Hematopoietic multipotent progenitor cell treated with erythropoietin and hydrocortisone succinate and interleukin-3 and kit ligand, for 15 days (in vitro differentiated cells): ENCODE measurements around the gene FKBP2.

Experiments
- DNase-seq: peaks from one replicate; pipeline ENCODE4 v3.0.0-alpha.2; 2015; ENCODE audit warnings: low spot score

Gene FKBP2

DNA sequence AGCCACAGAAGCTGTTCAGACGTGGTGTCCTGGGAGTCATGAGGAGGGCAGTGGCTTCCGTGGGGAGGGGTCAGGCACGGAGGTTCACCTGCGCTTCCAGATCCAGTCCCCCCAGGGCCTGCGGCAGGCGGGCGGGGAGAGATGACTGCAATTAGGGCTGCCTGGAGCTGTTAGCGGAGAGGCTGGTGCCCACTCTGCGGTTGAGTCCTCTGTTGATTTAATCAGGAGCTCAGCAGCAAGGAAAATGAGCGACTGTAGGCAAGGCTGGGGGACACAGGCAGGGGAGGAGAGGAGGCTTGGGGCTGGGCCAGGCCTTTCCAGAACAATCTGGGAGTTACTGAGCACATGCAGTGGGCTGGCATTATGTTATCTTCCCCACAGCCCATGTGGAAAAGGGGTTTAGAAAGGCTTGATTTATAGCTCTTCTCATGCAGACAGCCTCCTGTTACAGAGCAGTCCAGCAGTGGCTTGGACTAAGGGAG lies 23.5 kb downstream of the FKBP2 start:
- no peak for DNase-seq

DNA sequence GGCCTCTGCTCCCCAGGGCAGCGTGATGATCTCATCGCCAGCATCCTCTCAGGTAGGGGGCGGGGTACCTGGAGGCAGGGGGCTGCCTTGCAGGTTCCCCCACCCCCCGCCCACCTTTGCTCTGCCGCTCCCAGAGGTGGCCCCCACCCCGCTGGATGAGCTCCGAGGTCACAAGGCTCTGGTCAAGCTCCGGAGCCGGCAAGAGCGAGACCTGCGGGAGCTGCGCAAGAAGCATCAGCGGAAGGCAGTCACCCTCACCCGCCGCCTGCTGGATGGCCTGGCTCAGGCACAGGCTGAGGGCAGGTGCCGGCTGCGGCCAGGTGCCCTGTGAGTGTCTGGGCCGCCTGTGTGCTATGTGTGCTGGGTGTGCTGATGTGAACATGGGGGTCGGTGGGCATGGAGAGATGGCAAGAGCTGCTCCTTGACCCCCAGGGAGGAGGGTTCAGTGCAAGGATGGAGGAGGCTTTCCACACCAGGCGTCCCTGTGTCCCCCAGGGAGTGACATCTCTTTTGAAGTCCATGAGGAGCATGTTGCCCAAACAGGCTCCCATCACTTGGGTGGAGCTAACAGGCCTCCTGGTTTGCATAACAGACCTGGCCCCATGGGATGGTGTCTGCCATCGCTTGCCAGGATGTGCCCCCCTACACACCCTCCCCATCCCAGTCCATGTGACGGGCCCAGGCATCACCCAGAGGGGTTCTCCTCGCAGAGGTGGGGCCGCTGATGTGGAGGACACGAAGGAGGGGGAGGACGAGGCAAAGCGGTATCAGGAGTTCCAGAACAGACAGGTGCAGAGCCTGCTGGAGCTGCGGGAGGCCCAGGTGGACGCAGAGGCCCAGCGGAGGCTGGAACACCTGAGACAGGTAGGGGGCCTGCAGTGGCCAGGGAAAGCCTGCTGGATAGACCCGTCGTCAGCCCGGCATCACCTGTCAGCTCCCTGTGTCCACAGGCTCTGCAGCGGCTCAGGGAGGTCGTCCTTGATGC lies 24.6 kb downstream of the FKBP2 start:
- DNase-seq, result no peak

DNA sequence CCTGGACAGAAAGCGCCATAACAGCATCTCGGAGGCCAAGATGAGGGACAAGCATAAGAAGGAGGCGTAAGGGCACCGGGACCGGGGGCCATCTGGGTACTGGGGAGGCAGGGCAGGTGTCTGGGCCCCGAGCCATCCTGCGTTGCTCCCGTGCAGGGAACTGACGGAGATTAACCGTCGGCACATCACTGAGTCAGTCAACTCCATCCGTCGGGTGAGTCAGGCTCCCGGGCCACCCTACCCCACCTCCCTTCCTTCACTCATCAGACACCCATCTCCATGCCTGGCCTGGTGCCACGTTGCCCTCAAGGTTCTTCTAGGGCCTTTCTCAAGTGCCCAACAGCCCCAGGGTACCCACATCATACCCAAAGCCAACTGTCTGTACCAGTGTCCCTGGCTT lies 25.4 kb downstream of the FKBP2 start:
- DNase-seq, result no peak

DNA sequence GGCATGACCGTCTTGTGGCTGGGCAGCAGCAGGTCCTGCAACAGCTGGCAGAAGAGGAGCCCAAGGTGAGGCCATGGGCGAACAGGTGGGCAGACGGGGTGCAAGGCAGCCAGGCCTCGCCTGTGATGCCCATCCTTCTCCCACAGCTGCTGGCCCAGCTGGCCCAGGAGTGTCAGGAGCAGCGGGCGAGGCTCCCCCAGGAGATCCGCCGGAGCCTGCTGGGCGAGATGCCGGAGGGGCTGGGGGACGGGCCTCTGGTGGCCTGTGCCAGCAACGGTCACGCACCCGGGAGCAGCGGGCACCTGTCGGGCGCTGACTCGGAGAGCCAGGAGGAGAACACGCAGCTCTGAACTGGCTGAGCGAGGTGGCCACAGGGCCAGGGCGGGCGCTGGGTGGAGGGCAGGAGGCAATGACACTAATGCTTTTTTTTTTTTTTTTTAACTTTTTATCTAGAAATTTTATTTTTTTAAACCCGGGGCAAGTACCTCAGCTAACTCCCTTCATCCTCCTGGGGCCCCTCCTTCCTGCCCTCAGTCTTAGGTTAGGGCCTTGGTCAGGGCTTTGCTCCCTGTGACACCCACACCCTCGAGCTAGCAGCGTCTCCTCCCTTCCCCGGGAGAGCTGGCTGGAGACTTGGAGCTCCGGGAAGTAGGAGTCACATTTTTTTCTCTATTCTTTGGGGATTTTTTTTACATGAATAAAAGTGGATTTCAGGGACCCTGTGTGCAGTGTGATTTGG lies 26.5 kb downstream of the FKBP2 start:
- DNase-seq, result no peak

DNA sequence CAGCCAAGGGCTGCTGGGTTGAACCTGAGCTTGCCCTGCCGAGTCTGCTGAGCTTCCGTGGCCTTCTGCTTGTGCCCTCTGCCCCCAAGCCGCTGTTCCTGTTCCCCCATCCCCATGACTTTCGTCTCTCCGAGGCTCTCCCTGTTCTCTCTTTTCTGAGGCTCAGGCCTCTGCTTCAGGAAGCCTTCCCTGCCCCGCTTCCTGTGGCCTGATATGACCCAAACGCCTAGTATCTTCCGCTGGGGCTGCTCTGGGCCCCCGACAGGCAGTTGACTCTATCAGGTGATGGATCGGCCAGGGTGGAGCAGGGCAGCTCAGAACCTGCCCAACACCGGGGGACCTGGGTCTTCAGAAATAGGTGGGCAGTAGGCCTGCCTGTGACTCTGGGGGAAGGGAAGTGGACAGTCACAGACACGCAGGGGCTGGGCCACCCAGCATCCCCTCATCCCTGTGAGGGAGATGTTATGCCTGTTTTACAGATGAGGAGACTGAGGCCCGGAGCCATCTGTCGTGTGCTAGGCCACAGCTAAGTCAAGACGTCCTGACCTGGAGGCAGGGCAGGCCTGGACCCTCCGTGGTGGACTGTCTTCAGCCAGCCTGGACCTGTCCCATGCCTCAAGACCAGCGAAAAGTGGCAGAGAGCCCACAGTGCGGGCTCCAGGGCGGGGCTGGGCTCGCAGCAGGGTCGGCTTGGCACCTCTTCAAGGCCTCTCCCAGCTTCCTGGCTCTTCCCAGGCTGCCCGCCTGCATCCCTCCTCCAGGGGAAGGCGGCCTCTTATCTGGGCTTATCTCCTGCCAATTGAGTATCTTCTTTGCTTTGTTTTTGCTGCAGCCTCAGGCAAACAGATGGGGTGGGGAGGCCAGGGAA lies 27.4 kb downstream of the FKBP2 start:
- DNase-seq, result no peak

DNA sequence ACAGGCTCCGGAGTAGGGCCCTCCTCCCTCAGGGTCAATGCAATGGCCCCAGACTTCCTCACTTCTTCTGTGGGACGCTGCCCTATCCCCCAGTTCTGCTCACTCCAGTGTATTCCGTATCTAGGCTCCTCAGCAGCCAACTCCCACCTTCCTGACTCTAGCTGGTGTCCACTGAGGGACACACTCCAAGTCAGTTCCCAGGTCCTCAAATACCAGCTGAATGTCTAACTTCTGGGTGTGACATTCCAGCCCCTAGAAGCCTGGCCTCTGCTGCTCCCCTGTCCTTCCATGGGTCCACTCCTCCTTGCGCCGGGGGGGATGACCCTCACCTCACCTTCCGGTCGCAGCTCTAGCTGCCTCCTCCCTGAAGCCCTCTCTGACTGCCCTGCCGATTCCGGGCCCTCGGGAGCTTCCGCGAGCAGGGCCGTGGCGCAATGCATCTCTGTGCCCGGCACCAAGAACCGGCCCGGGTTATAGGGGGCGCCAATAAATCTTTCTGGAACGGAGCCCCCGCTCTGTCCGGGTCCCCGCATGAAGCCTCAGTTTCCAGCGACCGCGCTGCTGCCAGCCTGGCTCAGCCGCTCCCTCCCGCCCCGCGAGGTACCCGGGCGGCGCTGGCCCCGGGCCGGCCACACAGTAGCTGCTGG lies 28.1 kb downstream of the FKBP2 start:
- peak; percentile 29 for DNase-seq

DNA sequence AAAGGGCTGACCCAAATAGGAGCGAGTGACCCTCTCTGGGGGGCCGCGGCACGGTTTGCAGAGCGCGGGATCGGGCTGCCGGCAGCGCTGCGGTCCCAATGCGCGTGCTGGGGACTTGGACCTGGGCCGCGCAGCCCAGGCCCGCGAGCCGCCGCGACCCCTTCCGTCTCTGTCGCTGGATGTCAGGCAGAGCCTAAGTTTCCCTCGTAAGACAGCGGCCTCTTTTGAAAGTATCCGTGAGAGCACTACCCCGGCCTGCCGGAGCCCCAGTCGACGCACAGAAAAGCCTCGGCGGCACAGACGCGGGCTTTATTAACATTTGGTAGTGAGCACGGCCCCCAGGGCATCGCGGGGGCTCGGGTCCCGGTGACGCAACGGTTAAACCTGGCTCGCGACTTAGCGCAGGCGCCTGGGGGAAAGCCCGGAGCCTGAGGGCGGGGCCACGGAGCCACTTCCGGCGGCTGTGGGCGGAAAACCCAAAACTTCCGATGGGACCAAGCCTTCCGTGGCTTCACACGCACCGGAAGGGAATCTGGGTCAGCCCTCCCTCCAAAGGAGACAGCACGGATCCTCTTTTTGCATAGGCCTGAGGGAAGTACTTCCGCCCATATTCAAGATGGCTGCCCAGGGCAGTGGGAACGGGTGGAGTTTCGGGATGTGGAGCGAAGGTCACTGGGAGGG lies 28.8 kb downstream of the FKBP2 start:
- peak; percentile 98 for DNase-seq

DNA sequence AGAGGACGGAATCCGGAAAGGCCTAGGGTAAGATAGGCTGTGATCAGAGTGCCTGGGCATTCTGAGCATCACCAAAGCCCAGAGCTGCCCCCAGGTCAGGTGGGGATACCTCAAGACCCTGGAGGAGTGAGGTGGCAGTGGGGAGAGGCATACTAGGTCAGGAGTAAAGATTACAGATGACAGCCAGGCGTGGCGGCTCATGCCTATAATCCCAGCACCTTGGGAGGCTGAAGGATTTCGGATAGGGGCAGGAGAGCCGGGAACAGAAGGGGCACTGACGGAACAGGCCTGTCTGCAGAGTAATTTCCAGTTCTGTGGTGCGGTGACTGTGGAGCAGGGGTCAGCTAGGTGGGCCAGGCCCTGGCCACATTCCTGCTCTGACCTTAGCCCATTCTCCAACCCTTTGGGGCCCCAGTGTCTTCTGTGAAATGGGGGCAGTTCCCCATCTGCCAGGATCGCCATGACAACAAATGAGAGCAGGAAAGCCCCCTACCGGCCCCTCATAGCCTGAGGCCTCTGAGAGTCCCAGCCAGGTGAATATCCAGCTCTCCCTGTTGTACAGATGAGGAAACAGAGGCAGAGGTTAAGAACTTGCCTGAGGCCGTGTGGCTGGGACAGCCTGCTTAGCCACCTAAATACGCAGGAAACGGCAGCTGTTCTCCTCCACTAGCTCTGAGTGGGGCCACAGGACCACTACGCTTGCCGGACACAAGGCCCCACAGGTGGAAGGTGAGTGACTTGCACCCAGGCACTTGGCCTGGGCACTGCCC lies 34.3 kb downstream of the FKBP2 start:
- no peak for DNase-seq

DNA sequence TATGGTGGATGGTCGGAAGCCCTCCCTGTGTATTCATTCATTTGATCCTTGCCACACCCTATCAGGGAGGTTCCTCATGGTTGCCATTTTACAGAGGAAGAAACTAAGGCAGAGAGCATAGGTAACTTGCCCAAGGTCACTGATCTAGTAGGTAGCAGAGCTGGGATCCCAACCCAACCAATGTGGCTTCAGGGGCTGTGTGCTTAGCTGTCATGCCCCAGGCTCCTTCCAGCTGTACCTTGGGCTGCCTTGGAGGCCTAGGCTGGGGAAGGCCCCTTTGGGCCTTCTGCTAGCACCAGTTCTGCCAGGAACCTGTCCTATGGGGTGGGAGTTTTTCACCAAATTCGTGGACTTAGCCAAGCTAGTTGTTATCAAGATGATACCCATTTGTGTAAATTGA lies 34.9 kb downstream of the FKBP2 start:
- no peak for DNase-seq

DNA sequence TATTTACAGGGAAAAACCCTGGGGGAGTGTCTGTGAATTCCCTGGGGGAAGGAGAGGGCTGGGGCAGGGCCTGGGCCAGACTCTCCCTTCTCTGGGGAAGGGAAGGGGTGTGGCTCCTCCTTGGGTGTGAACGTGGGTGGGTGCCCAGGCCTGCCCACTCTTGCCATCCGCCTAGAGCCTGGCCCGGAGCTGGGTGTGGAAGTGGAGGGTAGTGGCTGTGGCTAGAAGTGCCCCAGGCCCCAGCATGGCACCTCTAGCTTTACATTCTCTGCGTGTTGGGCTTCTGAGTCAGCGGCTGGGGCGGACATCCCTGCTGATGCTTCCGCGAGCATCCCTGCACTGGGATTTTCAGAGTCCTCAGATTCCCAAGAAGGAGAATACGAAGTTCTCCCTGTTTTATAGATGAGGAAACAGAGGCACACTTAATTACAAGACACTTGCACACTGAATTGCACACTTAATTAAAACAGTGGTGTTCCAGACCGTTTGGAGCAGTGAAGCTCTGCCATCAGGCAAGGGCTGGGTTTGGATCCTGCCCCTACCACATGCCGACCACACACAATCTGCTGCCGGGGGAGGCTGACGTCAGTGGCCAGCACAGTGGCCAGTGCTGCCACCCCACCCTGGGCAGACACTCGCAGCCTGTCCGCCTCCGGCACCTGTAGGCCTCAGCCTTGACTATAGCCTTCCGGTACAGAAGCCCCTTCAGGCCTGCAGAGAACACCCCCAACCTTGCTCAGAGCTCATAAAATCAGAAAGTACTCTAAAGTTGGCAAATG lies 35.9 kb downstream of the FKBP2 start:
- DNase-seq, result peak; percentile 78

DNA sequence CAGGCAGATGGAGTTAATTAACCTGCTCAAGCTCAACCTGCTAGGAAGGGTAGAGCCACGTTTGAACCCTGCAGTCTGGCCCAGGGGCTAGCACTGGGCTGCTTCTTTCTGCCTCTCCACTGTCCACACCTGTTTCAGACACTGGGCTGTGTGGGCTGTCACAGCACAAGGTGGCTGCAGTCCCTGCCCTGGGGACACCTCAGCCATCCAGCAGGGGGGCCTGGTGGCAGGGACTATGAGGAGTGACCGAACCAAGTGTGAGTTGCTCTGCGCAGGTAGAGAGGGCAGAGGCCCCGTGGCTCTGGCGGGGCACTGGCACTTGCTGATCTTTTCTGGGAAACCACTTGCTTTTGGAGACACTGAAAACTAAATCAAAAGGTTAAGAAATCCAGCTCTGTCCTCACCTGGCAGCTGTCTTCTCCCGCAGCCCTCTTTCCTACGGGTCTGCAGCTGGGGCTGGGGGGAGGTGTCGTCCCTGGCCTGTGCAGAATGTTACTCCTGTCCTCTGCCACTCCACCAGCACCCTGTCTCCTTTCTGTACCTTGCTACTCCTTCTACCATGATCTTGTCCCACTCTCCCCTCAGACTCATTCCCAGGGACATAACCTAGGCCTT lies 37.8 kb downstream of the FKBP2 start:
- DNase-seq, result no peak

DNA sequence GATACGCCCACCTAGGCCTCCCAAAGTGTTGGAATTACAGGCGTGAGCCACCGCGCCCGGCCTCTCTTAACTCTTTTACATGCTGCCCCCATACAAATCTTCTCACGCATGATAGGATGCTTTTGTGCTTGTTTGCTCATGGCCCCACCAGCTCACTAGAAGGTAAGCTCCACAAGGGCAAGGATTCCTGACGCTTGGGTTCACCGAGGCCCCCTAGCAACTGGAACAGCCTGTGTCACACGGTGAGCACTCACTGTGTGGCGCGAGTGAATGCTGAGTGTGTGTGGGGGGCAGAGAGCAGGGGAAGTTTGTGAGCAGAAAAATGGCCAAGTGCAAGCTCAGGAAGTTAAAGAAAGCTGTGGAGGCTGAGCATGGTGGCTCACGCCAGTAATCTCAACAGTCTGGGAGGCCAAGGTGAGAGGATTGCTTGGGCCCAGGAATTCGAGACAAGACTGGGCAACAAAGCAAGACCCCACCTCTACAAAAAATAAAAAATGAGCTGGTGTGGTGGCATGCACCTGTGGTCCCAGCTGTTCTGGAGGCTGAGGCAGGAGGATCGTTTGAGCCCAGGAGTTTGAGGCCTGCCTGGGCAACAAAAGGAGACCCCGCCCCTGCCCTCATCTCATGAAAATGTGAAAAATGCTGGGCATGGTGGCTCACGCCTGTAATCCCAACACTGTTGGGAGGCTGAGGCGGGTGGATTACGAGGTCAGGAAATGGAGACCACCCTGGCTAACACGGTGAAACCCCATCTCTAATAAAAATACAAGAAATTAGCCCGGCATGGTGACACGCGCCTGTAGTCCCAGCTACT lies 41.3 kb downstream of the FKBP2 start:
- no peak for DNase-seq

DNA sequence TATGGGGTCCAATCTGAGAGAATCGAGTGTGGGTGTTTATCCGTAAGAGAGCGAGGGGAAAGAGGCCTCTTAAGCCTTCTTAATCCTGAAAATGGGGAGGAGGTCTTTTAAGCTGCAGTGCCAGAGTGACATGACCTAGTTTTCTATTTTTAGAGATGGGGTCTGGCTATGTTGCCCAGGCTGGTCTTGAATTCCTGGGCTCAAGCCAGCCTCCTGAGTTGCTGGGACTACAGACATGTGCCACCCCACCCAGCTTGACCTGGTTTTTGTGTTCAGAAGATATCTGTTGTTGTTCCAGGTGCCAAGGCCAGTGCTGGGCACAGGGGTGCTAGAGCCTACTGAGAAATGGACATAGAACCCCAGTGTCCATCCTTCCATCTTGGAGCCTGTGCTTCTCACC lies 42.2 kb downstream of the FKBP2 start:
- DNase-seq, result no peak

DNA sequence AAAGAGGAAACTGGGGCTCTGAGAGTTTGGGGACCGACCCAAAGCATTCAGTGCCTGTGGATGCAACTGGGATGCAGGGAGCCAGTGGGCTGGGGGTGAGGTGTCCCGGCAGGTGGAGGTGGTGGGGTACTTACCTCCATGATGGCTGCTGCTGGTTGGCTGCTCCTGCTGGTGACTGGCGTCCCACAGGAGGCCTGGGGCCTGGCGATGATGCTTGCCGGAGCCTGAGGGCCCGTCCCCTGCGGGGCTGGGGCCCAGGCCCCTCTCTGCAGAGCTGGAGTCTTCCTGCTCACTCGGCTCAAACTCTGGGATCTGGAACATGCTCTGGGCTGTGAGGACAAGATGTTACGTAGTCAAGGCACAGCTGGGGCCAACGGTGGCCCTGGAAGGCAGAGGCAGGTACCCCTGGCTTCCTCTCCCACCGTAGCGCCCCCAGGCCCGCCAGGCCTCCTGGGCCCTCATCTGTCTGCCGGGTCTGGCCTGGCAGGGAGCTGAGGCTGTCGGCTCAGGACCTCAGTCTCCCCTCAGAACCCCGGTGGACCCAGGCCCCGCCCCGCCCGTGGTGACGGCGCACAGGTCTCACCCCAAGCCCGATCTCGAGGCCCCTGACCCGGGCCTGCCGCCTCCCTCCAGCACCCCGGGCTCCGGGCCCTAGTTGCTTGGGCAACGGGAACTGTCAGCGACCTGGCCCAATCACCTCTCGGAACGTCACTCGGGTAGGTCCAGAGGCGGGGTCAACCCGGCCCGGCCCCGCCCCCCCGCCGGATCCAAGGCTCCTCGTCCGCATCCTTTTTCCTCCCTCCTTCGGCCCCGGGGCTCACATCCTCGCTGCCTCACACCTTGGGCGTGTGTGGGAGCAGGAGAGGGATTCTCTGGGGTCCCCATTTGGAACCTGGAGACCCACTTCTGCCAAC lies 43.4 kb downstream of the FKBP2 start, which contains the start of gene BAD:
Gene BAD (minus strand): TSS at position 618 of the 914 bp plus-strand sequence. CDS start 297 bp downstream, at position 321.
- DNase-seq, result peak; percentile 94

DNA sequence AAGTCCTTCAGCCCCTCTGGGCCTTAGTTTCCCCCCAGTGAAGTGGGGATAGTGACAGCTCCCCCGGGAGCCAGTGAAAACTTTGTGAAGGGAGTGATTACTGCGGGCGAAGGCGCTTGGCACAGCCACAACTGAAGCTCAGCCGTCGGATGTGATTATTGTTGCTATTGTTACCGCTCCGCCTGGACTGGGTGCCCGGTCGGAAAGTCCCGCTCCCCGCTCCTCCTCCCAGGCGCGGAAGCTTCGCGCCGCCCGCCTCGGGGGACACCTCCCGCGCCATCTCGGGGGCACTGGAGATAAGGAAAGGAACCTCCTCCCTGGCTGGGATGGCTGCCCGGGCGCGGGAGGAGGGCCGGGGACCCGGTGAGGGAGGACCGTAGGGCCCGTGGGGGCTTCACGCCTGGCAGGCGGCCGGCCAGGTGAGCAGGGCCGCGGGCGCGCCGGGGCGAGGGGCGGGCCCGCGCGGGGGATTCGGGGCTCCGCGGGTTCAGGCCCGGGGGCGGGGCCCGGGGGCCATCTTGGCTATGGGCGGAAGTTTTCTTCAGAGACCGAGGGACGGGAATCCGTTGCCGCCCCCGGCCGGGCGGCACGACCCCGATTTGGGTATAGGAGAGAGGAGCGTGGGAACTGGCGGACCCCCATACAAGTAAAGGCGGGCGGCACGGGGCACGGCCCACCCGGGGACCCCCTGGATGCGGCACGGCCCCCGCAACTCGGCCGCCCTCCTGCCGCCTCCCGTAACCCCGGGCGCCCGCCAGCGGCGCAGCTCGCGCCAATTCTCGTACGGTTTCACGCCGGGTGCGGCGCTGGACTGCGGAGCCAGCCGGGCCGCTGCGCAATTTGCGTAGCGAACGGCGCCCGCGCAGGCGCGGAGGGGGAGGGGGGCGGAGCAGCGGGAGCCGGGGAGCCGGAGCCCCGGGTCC lies 44.3 kb downstream of the FKBP2 start, which contains the start of gene GPR137:
Gene GPR137 (plus strand): TSS at position 887 of the 923 bp plus-strand sequence. CDS start 677 bp downstream, outside the sequence.
- peak; percentile 90 for DNase-seq
